Activated T-cell treated with anti-CD3 and anti-CD28 coated beads, Interleukin-2, amount 50 U/mL, for 4 hours (primary cell): Measurements from ENCODE around the gene ILRUN. TPM values are rescaled to one million over a fixed set of nuclear protein-coding genes. Genes with fewer than 3 reads are reported as not detected.
"Not testable (repeated sequence)": the region's sequence is repeated elsewhere in the genome, so short reads cannot be mapped to it uniquely, and the experiment has no call there.

ENCODE experiments used
- ATAC-seq, 2 donors: fragments of 200-7000 bp; cut with Tn5 transposase; one replicate each; pipeline ENCODE4 v1.10.0; 2021
- DNase-seq: peaks from one replicate; pipeline ENCODE4 v3.0.0-alpha.2; 2020
- H3K27me3 Mint-ChIP-seq: one replicate; pipeline ENCODE4 v1.8.0; 2021; ENCODE audit warnings: low read depth, mixed read lengths
- H3K36me3 Mint-ChIP-seq: one replicate; pipeline ENCODE4 v1.8.0; 2022; ENCODE audit warnings: mixed read lengths; ENCODE audit not compliant: insufficient read depth
- H3K4me1 Mint-ChIP-seq: one replicate; pipeline ENCODE4 v1.8.0; 2021; ENCODE audit warnings: low read depth, mixed read lengths
- H3K4me3 Mint-ChIP-seq: one replicate; pipeline ENCODE4 v1.8.0; 2021; ENCODE audit warnings: mild to moderate bottlenecking, moderate library complexity, mixed read lengths
- H3K9me3 Mint-ChIP-seq: one replicate; pipeline ENCODE4 v1.8.0; 2021; ENCODE audit warnings: mixed read lengths
- total RNA-seq, 3 donors: library from RNA; stranded (reverse); gene quantifications; one replicate each; pipeline ENCODE4 v1.2.1, GENCODE V29; 2021

Gene ILRUN
- total RNA-seq, 3 donors from 2014 or later, result 47.0 to 57.6 (median 53.4) TPM

- DNase-seq (no peak), ATAC-seq (no peak)
- Mint-ChIP-seq H3K36me3 (peaks cover 11% of the 10 kb centered on the region), H3K4me1 (peaks cover 40% of the 10 kb centered on the region), H3K9me3 (no peaks in the 10 kb centered on the region), H3K4me3 (no peak overlapping the region), H3K27me3 (no peaks in the 10 kb centered on the region)
Observed at GRCh38 chr6:34684364-34684763, 12.2 kb downstream of the ILRUN start.

GRCh38 chr6:34680802-34681515 is 15.6 kb downstream of the ILRUN start:
- H3K4me1 Mint-ChIP-seq, result peaks cover 35% of the 10 kb centered on the region
- DNase-seq, result no peak
- H3K9me3 Mint-ChIP-seq, result no peaks in the 10 kb centered on the region
- no peak for ATAC-seq
- H3K4me3 Mint-ChIP-seq, result no peak overlapping the region
- H3K36me3 Mint-ChIP-seq, result peaks cover 2% of the 10 kb centered on the region
- H3K27me3 Mint-ChIP-seq, result no peaks in the 10 kb centered on the region

GRCh38 chr6:34680313-34680712 is 16.3 kb downstream of the ILRUN start:
- DNase-seq, ATAC-seq, H3K36me3 Mint-ChIP-seq, H3K4me3 Mint-ChIP-seq, H3K27me3 Mint-ChIP-seq, H3K9me3 Mint-ChIP-seq: not testable (repeated sequence)
- H3K4me1 Mint-ChIP-seq, result peaks cover 36% of the 10 kb centered on the region

GRCh38 chr6:34679552-34680253 is 16.9 kb downstream of the ILRUN start:
- no peak for ATAC-seq
- Mint-ChIP-seq H3K4me1 (peaks cover 37% of the 10 kb centered on the region), H3K36me3 (peaks cover 2% of the 10 kb centered on the region), H3K27me3 (no peaks in the 10 kb centered on the region), H3K9me3 (no peaks in the 10 kb centered on the region), H3K4me3 (no peak overlapping the region)
- no peak for DNase-seq

- Mint-ChIP-seq H3K4me1 (peaks cover 63% of the 10 kb centered on the region), H3K36me3 (peaks cover 2% of the 10 kb centered on the region), H3K9me3 (no peaks in the 10 kb centered on the region), H3K27me3 (no peaks in the 10 kb centered on the region), H3K4me3 (no peak overlapping the region)
- no peak for DNase-seq
- no peak for ATAC-seq
Observed at GRCh38 chr6:34676140-34676539, 20.4 kb downstream of the ILRUN start.

GRCh38 chr6:34674930-34675329 is 21.6 kb downstream of the ILRUN start:
- ATAC-seq, H3K4me3 Mint-ChIP-seq, H3K9me3 Mint-ChIP-seq, DNase-seq, H3K36me3 Mint-ChIP-seq, H3K27me3 Mint-ChIP-seq: not testable (repeated sequence)
- peaks cover 67% of the 10 kb centered on the region for H3K4me1 Mint-ChIP-seq

GRCh38 chr6:34674268-34674639 is 22.3 kb downstream of the ILRUN start:
- DNase-seq, result no peak
- Mint-ChIP-seq H3K27me3 (no peaks in the 10 kb centered on the region), H3K36me3 (peaks cover 2% of the 10 kb centered on the region), H3K4me3 (peak overlapping the region; percentile 13), H3K4me1 (peaks cover 67% of the 10 kb centered on the region), H3K9me3 (no peaks in the 10 kb centered on the region)
- no peak for ATAC-seq

GRCh38 chr6:34673064-34673463 is 23.5 kb downstream of the ILRUN start:
- no peak for DNase-seq
- H3K9me3 Mint-ChIP-seq, result no peaks in the 10 kb centered on the region
- H3K4me1 Mint-ChIP-seq, result peaks cover 70% of the 10 kb centered on the region

GRCh38 chr6:34672657-34673043 is 23.9 kb downstream of the ILRUN start:
- H3K4me3 Mint-ChIP-seq, result peak overlapping the region; percentile 66
- no peaks in the 10 kb centered on the region for H3K9me3 Mint-ChIP-seq
- no peaks in the 10 kb centered on the region for H3K27me3 Mint-ChIP-seq
- DNase-seq, result no peak
- H3K4me1 Mint-ChIP-seq, result peaks cover 73% of the 10 kb centered on the region
- ATAC-seq, result no peak
- peaks cover 2% of the 10 kb centered on the region for H3K36me3 Mint-ChIP-seq

More at GRCh38 chr6:34673064-34673463, 23.5 kb downstream of the ILRUN start:
- Mint-ChIP-seq H3K4me3 (peak overlapping the region; percentile 66), H3K27me3 (no peaks in the 10 kb centered on the region), H3K36me3 (peaks cover 2% of the 10 kb centered on the region)
- no peak for ATAC-seq

GRCh38 chr6:34671801-34672656 is 24.5 kb downstream of the ILRUN start:
- peaks cover 74% of the 10 kb centered on the region for H3K4me1 Mint-ChIP-seq
- DNase-seq, result peak; percentile 64
- H3K36me3 Mint-ChIP-seq, result peaks cover 4% of the 10 kb centered on the region
- ATAC-seq, result peak; percentile 100
- peak overlapping the region; percentile 66 for H3K4me3 Mint-ChIP-seq
- H3K9me3 Mint-ChIP-seq, result no peaks in the 10 kb centered on the region
- no peaks in the 10 kb centered on the region for H3K27me3 Mint-ChIP-seq

GRCh38 chr6:34671367-34671766 is 25.2 kb downstream of the ILRUN start:
- peaks cover 4% of the 10 kb centered on the region for H3K36me3 Mint-ChIP-seq
- peaks cover 71% of the 10 kb centered on the region for H3K4me1 Mint-ChIP-seq
- ATAC-seq (no peak), DNase-seq (no peak)
- no peaks in the 10 kb centered on the region for H3K9me3 Mint-ChIP-seq
- no peaks in the 10 kb centered on the region for H3K27me3 Mint-ChIP-seq
- H3K4me3 Mint-ChIP-seq, result peak overlapping the region; percentile 62

- not testable (repeated sequence) for H3K9me3 Mint-ChIP-seq, H3K4me3 Mint-ChIP-seq, DNase-seq, H3K36me3 Mint-ChIP-seq, ATAC-seq, H3K27me3 Mint-ChIP-seq
- H3K4me1 Mint-ChIP-seq, result peaks cover 65% of the 10 kb centered on the region
Observed at GRCh38 chr6:34668799-34669198, 27.8 kb downstream of the ILRUN start.

- no peaks in the 10 kb centered on the region for H3K27me3 Mint-ChIP-seq
- no peak for DNase-seq
- H3K4me1 Mint-ChIP-seq, result peaks cover 59% of the 10 kb centered on the region
- H3K4me3 Mint-ChIP-seq, result no peak overlapping the region
- H3K36me3 Mint-ChIP-seq, result peaks cover 5% of the 10 kb centered on the region
- ATAC-seq, result no peak
- no peaks in the 10 kb centered on the region for H3K9me3 Mint-ChIP-seq
Observed at GRCh38 chr6:34667481-34668238, 28.9 kb downstream of the ILRUN start.

GRCh38 chr6:34665019-34665418 is 31.5 kb downstream of the ILRUN start:
- H3K4me1 Mint-ChIP-seq, result peaks cover 52% of the 10 kb centered on the region
- H3K27me3 Mint-ChIP-seq, result no peaks in the 10 kb centered on the region
- H3K4me3 Mint-ChIP-seq, result no peak overlapping the region
- ATAC-seq (no peak), DNase-seq (no peak)
- peaks cover 7% of the 10 kb centered on the region for H3K36me3 Mint-ChIP-seq
- no peaks in the 10 kb centered on the region for H3K9me3 Mint-ChIP-seq
